ENCODE measurements around the gene KRT71.

- TF ChIP-seq CTCF (IDR thresholded peaks at IDR 0.05; ENCODE audit: low read depth, low read length): peak; percentile 39; the same call in 1 of the 2 replicates
- no peak for TF ChIP-seq EZH2phosphoT487 (IDR thresholded peaks at IDR 0.05; ENCODE audit: low read depth)
Observed at GRCh38 chr12:52561880-52562449, 9.0 kb upstream of the KRT71 start.

Measured in OCI-LY3 (cell line).